Gastroesophageal sphincter (tissue), 4 donors: ENCODE data around the gene IFI27L2. TPM values are rescaled to one million over a fixed set of nuclear protein-coding genes. Genes with fewer than 3 reads are reported as not detected.

Experiments
- ATAC-seq: fragments of 150-250 bp; one replicate; pipeline ENCODE4 v1.9.1; 2016; ENCODE audit warnings: mild to moderate bottlenecking, moderate library complexity
- H3K27ac ChIP-seq, 4 donors: fragments of 200-600 bp; sonication (generic) in 3 of 4; 1 replicate in 3 of 4; 2 replicates in 1 of 4; pipeline ENCODE4 v1.5.1; 2016 to 2019
- H3K27me3 ChIP-seq: fragments of 200-600 bp; sonication (generic); one replicate; pipeline ENCODE4 v1.5.1; 2019
- H3K36me3 ChIP-seq, 2 donors: fragments of 200-600 bp; sonication (generic); one replicate each; pipeline ENCODE4 v1.5.1; 2019; ENCODE audit warnings: control low read depth in 1 of 2
- H3K4me1 ChIP-seq, 3 donors: fragments of 200-600 bp; sonication (generic); 1 replicate in 2 of 3; 2 replicates in 1 of 3; pipeline ENCODE4 v1.5.1; 2016 to 2019; ENCODE audit warnings: control low read depth in 2 of 3
- H3K4me3 ChIP-seq, 2 donors: fragments of 200-600 bp; sonication (generic); one replicate each; pipeline ENCODE4 v1.5.1; 2019; ENCODE audit warnings: mild to moderate bottlenecking in 1 of 2, moderate library complexity in 1 of 2
- H3K9me3 ChIP-seq, 3 donors: fragments of 200-600 bp; sonication (generic); one replicate each; pipeline ENCODE4 v1.5.1; 2017 to 2019; ENCODE audit warnings: control low read depth in 2 of 3
- EP300 ChIP-seq: sonication (generic); formaldehyde crosslinking; IDR thresholded peaks from one replicate; pipeline ENCODE4 v1.6.1; 2017; ENCODE audit warnings: antibody characterized with exemption, mild to moderate bottlenecking
- POLR2A ChIP-seq, 2 donors: fragments of 450-650 bp; IDR thresholded peaks; one replicate each; pipeline ENCODE4 v1.6.1; 2017; ENCODE audit warnings: antibody characterized with exemption in 2 of 2, mild to moderate bottlenecking in 2 of 2, moderate library complexity in 1 of 2
- POLR2AphosphoS5 ChIP-seq: sonication (generic); formaldehyde crosslinking; IDR thresholded peaks from one replicate; pipeline ENCODE4 v1.6.1; 2017; ENCODE audit warnings: antibody characterized with exemption
- WGBS, 2 donors: methylation state at CpG; one replicate each; pipeline ENCODE4 v1.1.5; 2018; ENCODE audit warnings: low coverage in 1 of 2; 5-methylcytosine and 5-hydroxymethylcytosine counted together
- total RNA-seq, 4 donors: library from RNA; depleted of rRNA; stranded (reverse); fragments of >200 nt; gene quantifications; one replicate each; pipeline ENCODE4 v1.1.0, GENCODE V29; 2016
- TF ChIP-seq, protein P1 (sequence below), 4 experiments: fragments of 200-600 bp in 2 of 4; fragments of 450-650 bp in 2 of 4; sonication (generic) in 1 of 4; IDR thresholded peaks; one replicate each; pipeline ENCODE4 v1.5.1; 2017 to 2019; ENCODE audit warnings: antibody characterized with exemption in 4 of 4, mild to moderate bottlenecking in 2 of 4, moderate library complexity in 2 of 4

IFI27L2 gene
- total RNA-seq, 4 donors from 2014 or later: 25.7 to 67.2 (median 52.2) TPM

- WGBS, 2 donors: 82 to 100% methylated on average over 3 to 4 of the region's 4 CpGs
- H3K4me3 ChIP-seq: no peak overlapping the region
- H3K27ac ChIP-seq: no peak overlapping the region
- H3K36me3 ChIP-seq: no peaks in the 10 kb centered on the region
- no peaks in the 10 kb centered on the region for H3K9me3 ChIP-seq
- TF ChIP-seq EP300 (no peak), POLR2A (IDR thresholded peaks at IDR 0.05) (no peak), POLR2AphosphoS5 (no peak)
- TF ChIP-seq, protein P1, sequence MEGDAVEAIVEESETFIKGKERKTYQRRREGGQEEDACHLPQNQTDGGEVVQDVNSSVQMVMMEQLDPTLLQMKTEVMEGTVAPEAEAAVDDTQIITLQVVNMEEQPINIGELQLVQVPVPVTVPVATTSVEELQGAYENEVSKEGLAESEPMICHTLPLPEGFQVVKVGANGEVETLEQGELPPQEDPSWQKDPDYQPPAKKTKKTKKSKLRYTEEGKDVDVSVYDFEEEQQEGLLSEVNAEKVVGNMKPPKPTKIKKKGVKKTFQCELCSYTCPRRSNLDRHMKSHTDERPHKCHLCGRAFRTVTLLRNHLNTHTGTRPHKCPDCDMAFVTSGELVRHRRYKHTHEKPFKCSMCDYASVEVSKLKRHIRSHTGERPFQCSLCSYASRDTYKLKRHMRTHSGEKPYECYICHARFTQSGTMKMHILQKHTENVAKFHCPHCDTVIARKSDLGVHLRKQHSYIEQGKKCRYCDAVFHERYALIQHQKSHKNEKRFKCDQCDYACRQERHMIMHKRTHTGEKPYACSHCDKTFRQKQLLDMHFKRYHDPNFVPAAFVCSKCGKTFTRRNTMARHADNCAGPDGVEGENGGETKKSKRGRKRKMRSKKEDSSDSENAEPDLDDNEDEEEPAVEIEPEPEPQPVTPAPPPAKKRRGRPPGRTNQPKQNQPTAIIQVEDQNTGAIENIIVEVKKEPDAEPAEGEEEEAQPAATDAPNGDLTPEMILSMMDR (IDR thresholded peaks at IDR 0.05): no peak
- no peaks in the 10 kb centered on the region for H3K4me1 ChIP-seq
- H3K27me3 ChIP-seq: no peaks in the 10 kb centered on the region
- no peak for ATAC-seq
Observed at GRCh38 chr14:94089479-94089878, 39.9 kb downstream of the IFI27L2 start.

DNA sequence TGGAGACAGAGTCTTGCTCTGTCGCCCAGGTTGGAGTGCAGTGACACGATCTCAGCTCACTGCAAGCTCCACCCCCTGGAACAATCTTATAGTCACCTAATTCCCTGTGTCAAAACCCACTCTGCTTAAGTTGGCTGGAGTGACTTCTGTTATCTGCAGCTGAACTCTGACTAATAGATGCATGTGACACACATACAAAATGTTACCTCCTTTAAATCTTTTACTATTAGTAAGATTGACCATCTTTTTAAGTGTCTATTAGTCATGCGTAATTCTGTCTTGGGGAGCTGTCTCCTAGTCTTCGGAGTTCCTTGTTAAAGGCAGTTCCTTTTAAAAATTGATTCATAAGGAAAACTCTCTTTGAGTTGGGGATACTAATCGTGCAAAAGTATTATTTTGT lies 40.9 kb downstream of the IFI27L2 start:
- 92 to 99% methylated on average over 3 to 4 of the region's 5 CpGs for WGBS, 2 donors
- H3K27ac ChIP-seq: no peak overlapping the region
- no peak for ATAC-seq
- no peak for TF ChIP-seq POLR2A (IDR thresholded peaks at IDR 0.05)
- TF ChIP-seq, protein P1 (IDR thresholded peaks at IDR 0.05): no peak
- TF ChIP-seq EP300: no peak
- TF ChIP-seq POLR2AphosphoS5: no peak
- H3K9me3 ChIP-seq: no peaks in the 10 kb centered on the region
- H3K27me3 ChIP-seq: no peaks in the 10 kb centered on the region
- H3K4me3 ChIP-seq: no peak overlapping the region
- no peaks in the 10 kb centered on the region for H3K36me3 ChIP-seq
- H3K4me1 ChIP-seq: no peaks in the 10 kb centered on the region

GRCh38 chr14:94087891-94088290 lies 41.5 kb downstream of the IFI27L2 start:
- WGBS, 2 donors: 96 to 100% methylated on average over 3 to 4 of the region's 4 CpGs
- ATAC-seq: no peak
- H3K27ac ChIP-seq: no peak overlapping the region
- H3K27me3 ChIP-seq: no peaks in the 10 kb centered on the region
- H3K36me3 ChIP-seq: no peaks in the 10 kb centered on the region
- H3K4me3 ChIP-seq: no peak overlapping the region
- TF ChIP-seq POLR2AphosphoS5 (no peak), POLR2A (IDR thresholded peaks at IDR 0.05) (no peak), EP300 (no peak)
- TF ChIP-seq, protein P1 (IDR thresholded peaks at IDR 0.05): no peak
- no peaks in the 10 kb centered on the region for H3K9me3 ChIP-seq
- no peaks in the 10 kb centered on the region for H3K4me1 ChIP-seq

- H3K4me1 ChIP-seq: peaks cover 16 to 45% (median 23%) of the 10 kb centered on the region in 3 donors
- ATAC-seq: no peak
- WGBS, 2 donors: 0 to 1% methylated on average over 12 to 16 of the region's 19 CpGs
Observed at GRCh38 chr14:94081386-94081820, 48.0 kb downstream of the IFI27L2 start.

More at GRCh38 chr14:94081386-94081820, 48.0 kb downstream of the IFI27L2 start:
- H3K36me3 ChIP-seq: peaks cover 0 to 24% of the 10 kb centered on the region in 2 donors
- peak overlapping the region; percentile 83 to 99 for H3K4me3 ChIP-seq
- TF ChIP-seq, protein P1 (IDR thresholded peaks at IDR 0.05): no peak
- no peak for TF ChIP-seq POLR2A (IDR thresholded peaks at IDR 0.05)
- peak overlapping the region; percentile 8 to 97 (median 95) for H3K27ac ChIP-seq
- no peaks in the 10 kb centered on the region for H3K27me3 ChIP-seq
- H3K9me3 ChIP-seq: no peaks in the 10 kb centered on the region
